Measurements from ENCODE around the gene SUGCT.

The SUGCT gene

GRCh38 chr7:40471891-40472290, 337.1 kb downstream of the SUGCT start:
- DNase-seq (ENCODE audit: low spot score), result no peak

- no peak for DNase-seq (ENCODE audit: low spot score)
Measured at GRCh38 chr7:40474790-40475680, 340.2 kb downstream of the SUGCT start.

- DNase-seq (ENCODE audit: low spot score), result no peak
Measured at GRCh38 chr7:40475681-40475982, 340.8 kb downstream of the SUGCT start.

- no peak for DNase-seq (ENCODE audit: low spot score)
Measured at GRCh38 chr7:40477094-40477493, 342.3 kb downstream of the SUGCT start.

- DNase-seq (ENCODE audit: low spot score), result no peak
Measured at GRCh38 chr7:40482845-40483244, 348.0 kb downstream of the SUGCT start.

- no peak for DNase-seq (ENCODE audit: low spot score)
Measured at GRCh38 chr7:40483630-40484029, 348.8 kb downstream of the SUGCT start.

GRCh38 chr7:40489844-40490602, 355.2 kb downstream of the SUGCT start:
- DNase-seq (ENCODE audit: low spot score), result no peak

- DNase-seq (ENCODE audit: low spot score), result no peak
Measured at GRCh38 chr7:40490603-40490924, 355.8 kb downstream of the SUGCT start.

GRCh38 chr7:40492946-40493345, 358.1 kb downstream of the SUGCT start:
- no peak for DNase-seq (ENCODE audit: low spot score)

GRCh38 chr7:40493609-40494051, 358.8 kb downstream of the SUGCT start:
- DNase-seq (ENCODE audit: low spot score), result peak; percentile 75

- DNase-seq (ENCODE audit: low spot score), result no peak
Measured at GRCh38 chr7:40498924-40499510, 364.2 kb downstream of the SUGCT start.

GRCh38 chr7:40499718-40500117, 364.9 kb downstream of the SUGCT start:
- DNase-seq (ENCODE audit: low spot score), result no peak

- DNase-seq (ENCODE audit: low spot score), result no peak
Measured at GRCh38 chr7:40500219-40500618, 365.4 kb downstream of the SUGCT start.

- no peak for DNase-seq (ENCODE audit: low spot score)
Measured at GRCh38 chr7:40502359-40502758, 367.6 kb downstream of the SUGCT start.

- no peak for DNase-seq (ENCODE audit: low spot score)
Measured at GRCh38 chr7:40506158-40506557, 371.4 kb downstream of the SUGCT start.

- DNase-seq (ENCODE audit: low spot score), result no peak
Measured at GRCh38 chr7:40507166-40507565, 372.4 kb downstream of the SUGCT start.

GRCh38 chr7:40509287-40509996, 374.6 kb downstream of the SUGCT start:
- DNase-seq (ENCODE audit: low spot score), result no peak

GRCh38 chr7:40516376-40516775, 381.6 kb downstream of the SUGCT start:
- DNase-seq (ENCODE audit: low spot score), result no peak

GRCh38 chr7:40519009-40519408, 384.2 kb downstream of the SUGCT start:
- no peak for DNase-seq (ENCODE audit: low spot score)

GRCh38 chr7:40520986-40521738, 386.4 kb downstream of the SUGCT start:
- DNase-seq (ENCODE audit: low spot score), result no peak

GRCh38 chr7:40525764-40526163, 391.0 kb downstream of the SUGCT start:
- DNase-seq (ENCODE audit: low spot score), result no peak
